HUES64 (cell line): Measurements from ENCODE around the gene LSM3.

Source experiments
- H3K27ac ChIP-seq: 2 replicates; pipeline ENCODE4 v1.7.0; 2013; ENCODE audit warnings: low read depth, low read length, inconsistent platforms
- H3K27me3 ChIP-seq: 2 replicates; pipeline ENCODE4 v1.6.1; 2013; ENCODE audit warnings: mild to moderate bottlenecking, low read length; ENCODE audit not compliant: insufficient read depth
- H3K36me3 ChIP-seq: 2 replicates; pipeline ENCODE4 v1.6.1; 2013; ENCODE audit warnings: mild to moderate bottlenecking, low read length; ENCODE audit not compliant: insufficient read depth
- H3K4me1 ChIP-seq: 2 replicates; pipeline ENCODE4 v1.6.1; 2013; ENCODE audit warnings: mild to moderate bottlenecking, low read length, moderate library complexity; ENCODE audit not compliant: insufficient read depth
- H3K4me3 ChIP-seq: 2 replicates; pipeline ENCODE4 v1.5.1; 2013; ENCODE audit warnings: mild to moderate bottlenecking, low read length, moderate library complexity
- H3K9ac ChIP-seq: 2 replicates; pipeline ENCODE4 v1.6.1; 2013; ENCODE audit warnings: mild to moderate bottlenecking, low read depth, low read length
- H3K9me3 ChIP-seq: 2 replicates; pipeline ENCODE4 v1.6.1; 2013; ENCODE audit warnings: low read depth, low read length; ENCODE audit not compliant: insufficient read depth
- WGBS: fragments of 150-250, 120-280 bp; methylation state at CpG from one replicate; pipeline ENCODE4 v1.1.7; 2013; ENCODE audit warnings: missing lambda C conversion rate; 5-methylcytosine and 5-hydroxymethylcytosine counted together

The LSM3 gene

GRCh38 chr3:14244521-14245247 lies 66.1 kb downstream of the LSM3 start:
- no peak overlapping the region for H3K9ac ChIP-seq
- no peaks in the 10 kb centered on the region for H3K4me1 ChIP-seq
- no peaks in the 10 kb centered on the region for H3K9me3 ChIP-seq
- H3K27me3 ChIP-seq = no peaks in the 10 kb centered on the region
- no peak overlapping the region for H3K27ac ChIP-seq
- no peaks in the 10 kb centered on the region for H3K36me3 ChIP-seq
- no peak overlapping the region for H3K4me3 ChIP-seq
- WGBS = 92% methylated on average over 9 of the region's 9 CpGs

GRCh38 chr3:14245248-14245639 lies 66.6 kb downstream of the LSM3 start:
- Histone ChIP-seq H3K4me3 (no peak overlapping the region), H3K27ac (no peak overlapping the region), H3K27me3 (no peaks in the 10 kb centered on the region), H3K4me1 (no peaks in the 10 kb centered on the region), H3K9ac (no peak overlapping the region), H3K9me3 (no peaks in the 10 kb centered on the region), H3K36me3 (no peaks in the 10 kb centered on the region)
- WGBS = 96% methylated on average over 4 of the region's 6 CpGs

GRCh38 chr3:14245822-14246221 lies 67.2 kb downstream of the LSM3 start:
- whole genome bisulfite sequencing = 84% methylated on average over 3 of the region's 3 CpGs
- Histone ChIP-seq H3K9ac (no peak overlapping the region), H3K27ac (no peak overlapping the region), H3K9me3 (no peaks in the 10 kb centered on the region), H3K27me3 (no peaks in the 10 kb centered on the region), H3K4me1 (no peaks in the 10 kb centered on the region), H3K4me3 (no peak overlapping the region), H3K36me3 (no peaks in the 10 kb centered on the region)

GRCh38 chr3:14246414-14246813 lies 67.8 kb downstream of the LSM3 start:
- WGBS = 94% methylated on average over 5 of the region's 5 CpGs
- Histone ChIP-seq H3K27me3 (no peaks in the 10 kb centered on the region), H3K9ac (no peak overlapping the region), H3K27ac (no peak overlapping the region), H3K4me1 (no peaks in the 10 kb centered on the region), H3K9me3 (no peaks in the 10 kb centered on the region), H3K36me3 (no peaks in the 10 kb centered on the region), H3K4me3 (no peak overlapping the region)

GRCh38 chr3:14248477-14248848 lies 69.8 kb downstream of the LSM3 start:
- Histone ChIP-seq H3K9ac (no peak overlapping the region), H3K9me3 (no peaks in the 10 kb centered on the region), H3K27ac (no peak overlapping the region), H3K4me1 (no peaks in the 10 kb centered on the region), H3K27me3 (no peaks in the 10 kb centered on the region), H3K36me3 (no peaks in the 10 kb centered on the region), H3K4me3 (no peak overlapping the region)
- WGBS = 90% methylated on average over 3 of the region's 3 CpGs

- 88% methylated on average over 5 of the region's 5 CpGs for WGBS
- H3K27ac ChIP-seq = no peak overlapping the region
- no peaks in the 10 kb centered on the region for H3K9me3 ChIP-seq
- no peaks in the 10 kb centered on the region for H3K4me1 ChIP-seq
- H3K36me3 ChIP-seq = no peaks in the 10 kb centered on the region
- no peaks in the 10 kb centered on the region for H3K27me3 ChIP-seq
- no peak overlapping the region for H3K4me3 ChIP-seq
- no peak overlapping the region for H3K9ac ChIP-seq
Observed at GRCh38 chr3:14248849-14249523, 70.4 kb downstream of the LSM3 start.
